RPMI8226 (cell line): ENCODE measurements around the gene HOXC10.

Source experiments
- DNase-seq: peaks from one replicate; pipeline ENCODE4 v3.0.0-alpha.2; 2015

HOXC10 gene

GRCh38 chr12:53992377-53992889 lies 7.5 kb downstream of the HOXC10 start:
- DNase-seq = no peak

- no peak for DNase-seq
Observed at GRCh38 chr12:53993162-53994008, 8.4 kb downstream of the HOXC10 start.

GRCh38 chr12:53994009-53994263 lies 9.0 kb downstream of the HOXC10 start:
- DNase-seq = no peak

- DNase-seq = no peak
Observed at GRCh38 chr12:53994264-53995001, 9.5 kb downstream of the HOXC10 start.

- DNase-seq = no peak
Observed at GRCh38 chr12:53995002-53995377, 10.0 kb downstream of the HOXC10 start.

- DNase-seq = no peak
Observed at GRCh38 chr12:53995378-53996239, 10.7 kb downstream of the HOXC10 start.

GRCh38 chr12:53996240-53997203 lies 11.6 kb downstream of the HOXC10 start:
- DNase-seq = no peak

- no peak for DNase-seq
Observed at GRCh38 chr12:53997204-53998109, 12.5 kb downstream of the HOXC10 start.

GRCh38 chr12:53998110-53998899 lies 13.4 kb downstream of the HOXC10 start:
- DNase-seq = no peak

GRCh38 chr12:53998900-53999236 lies 13.9 kb downstream of the HOXC10 start:
- DNase-seq = no peak

GRCh38 chr12:53999559-54000115 lies 14.7 kb downstream of the HOXC10 start:
- DNase-seq = no peak

GRCh38 chr12:54000116-54001114 lies 15.5 kb downstream of the HOXC10 start, which contains the start of gene HOXC9:
TSS of gene HOXC9 (plus strand) at chr12:54000161. CDS start at chr12:54000189, 28 bp downstream.
- DNase-seq = no peak

GRCh38 chr12:54001283-54002187 lies 16.6 kb downstream of the HOXC10 start:
- no peak for DNase-seq

- no peak for DNase-seq
Observed at GRCh38 chr12:54002278-54002914, 17.4 kb downstream of the HOXC10 start.

- DNase-seq = no peak
Observed at GRCh38 chr12:54002915-54003389, 18.0 kb downstream of the HOXC10 start.

GRCh38 chr12:54003625-54004024 lies 18.7 kb downstream of the HOXC10 start:
- DNase-seq = no peak
